CD4-positive, CD25-positive, alpha-beta regulatory T cell (primary cell): ENCODE results near the gene DAW1. TPM values are rescaled to one million over a fixed set of nuclear protein-coding genes. Genes with fewer than 3 reads are reported as not detected.
A peak's percentile ranks its signal among the peaks of the same experiment; 100 is the strongest.

Source experiments
- ATAC-seq, 2 donors: fragments of 150-1000 bp; cut with Tn5 transposase; one replicate each; pipeline ENCODE4 v1.10.0; 2021; ENCODE audit warnings: low read depth in 2 of 2, moderate number of reproducible peaks in 2 of 2, moderate library complexity in 1 of 2
- DNase-seq, 3 donors: peaks; one replicate each; pipeline versions ENCODE4 v3.0.0 to v3.0.0-alpha.2; 2012 to 2022; ENCODE audit warnings: mixed read lengths in 1 of 3
- H3K27ac ChIP-seq: one replicate; pipeline ENCODE4 v1.7.0; 2013; ENCODE audit warnings: mild to moderate bottlenecking, low read length; ENCODE audit not compliant: insufficient read depth, poor library complexity, severe bottlenecking
- H3K27me3 ChIP-seq: one replicate; pipeline ENCODE4 v1.7.0; 2013; ENCODE audit warnings: low read length; ENCODE audit not compliant: control insufficient read depth, insufficient read depth
- H3K36me3 ChIP-seq: one replicate; pipeline ENCODE4 v1.7.0; 2013; ENCODE audit warnings: mild to moderate bottlenecking, low read length, moderate library complexity; ENCODE audit not compliant: control insufficient read depth, insufficient read depth
- H3K4me1 ChIP-seq: 2 replicates; pipeline ENCODE4 v1.7.0; 2013; ENCODE audit warnings: mild to moderate bottlenecking, low read length; ENCODE audit not compliant: insufficient read depth, control insufficient read depth, poor library complexity, severe bottlenecking
- H3K4me3 ChIP-seq: one replicate; pipeline ENCODE4 v1.7.0; 2013; ENCODE audit warnings: low read depth, mild to moderate bottlenecking, low read length, moderate library complexity
- H3K9me3 ChIP-seq, 2 experiments: 1 replicate in 1 of 2; 2 replicates in 1 of 2; pipeline ENCODE4 v1.7.0; 2013; ENCODE audit warnings: low read length in 2 of 2, mild to moderate bottlenecking in 1 of 2, moderate library complexity in 1 of 2; ENCODE audit not compliant: control insufficient read depth in 2 of 2
- H3K27ac Mint-ChIP-seq, 3 donors: one replicate each; pipeline ENCODE4 v1.8.0; 2020 to 2022; ENCODE audit warnings: mild to moderate bottlenecking in 3 of 3, mixed read lengths in 3 of 3, moderate library complexity in 2 of 3
- H3K27me3 Mint-ChIP-seq: one replicate; pipeline ENCODE4 v1.8.0; 2022; ENCODE audit warnings: mild to moderate bottlenecking, mixed read lengths
- H3K36me3 Mint-ChIP-seq: one replicate; pipeline ENCODE4 v1.8.0; 2020; ENCODE audit warnings: mixed read lengths
- H3K4me1 Mint-ChIP-seq, 4 donors: one replicate each; pipeline ENCODE4 v1.8.0; 2020 to 2022; ENCODE audit warnings: mixed read lengths in 4 of 4, mild to moderate bottlenecking in 1 of 4
- H3K4me3 Mint-ChIP-seq, 4 donors: one replicate each; pipeline ENCODE4 v1.8.0; 2020 to 2022; ENCODE audit warnings: mild to moderate bottlenecking in 4 of 4, mixed read lengths in 4 of 4, moderate library complexity in 3 of 4
- H3K9me3 Mint-ChIP-seq, 7 donors: one replicate each; pipeline ENCODE4 v1.8.0; 2020 to 2022; ENCODE audit warnings: mixed read lengths in 7 of 7, mild to moderate bottlenecking in 3 of 7, moderate library complexity in 2 of 7
- polyA plus RNA-seq, 4 donors: library from polyadenylated mRNA; unstranded; fragments of 300-500 nt; fragmentation: Illumina TruSeq; gene quantifications; one replicate each; pipeline ENCODE4 v1.2.3, GENCODE V29; 2021
- total RNA-seq: library from RNA; stranded (reverse); gene quantifications from one replicate; pipeline ENCODE4 v1.2.3, GENCODE V29; 2022

The DAW1 gene
- total and polyA plus RNA-seq, 5 donors from 2014 or later = not detected

- Mint-ChIP-seq H3K27me3 (peaks cover 21% of the 10 kb centered on the region), H3K4me1 (no peaks in the 10 kb centered on the region)
- no peaks in the 10 kb centered on the region for H3K9me3 ChIP-seq
Observed at GRCh38 chr2:227876300-227876801, 4.9 kb downstream of the DAW1 start.

DNA sequence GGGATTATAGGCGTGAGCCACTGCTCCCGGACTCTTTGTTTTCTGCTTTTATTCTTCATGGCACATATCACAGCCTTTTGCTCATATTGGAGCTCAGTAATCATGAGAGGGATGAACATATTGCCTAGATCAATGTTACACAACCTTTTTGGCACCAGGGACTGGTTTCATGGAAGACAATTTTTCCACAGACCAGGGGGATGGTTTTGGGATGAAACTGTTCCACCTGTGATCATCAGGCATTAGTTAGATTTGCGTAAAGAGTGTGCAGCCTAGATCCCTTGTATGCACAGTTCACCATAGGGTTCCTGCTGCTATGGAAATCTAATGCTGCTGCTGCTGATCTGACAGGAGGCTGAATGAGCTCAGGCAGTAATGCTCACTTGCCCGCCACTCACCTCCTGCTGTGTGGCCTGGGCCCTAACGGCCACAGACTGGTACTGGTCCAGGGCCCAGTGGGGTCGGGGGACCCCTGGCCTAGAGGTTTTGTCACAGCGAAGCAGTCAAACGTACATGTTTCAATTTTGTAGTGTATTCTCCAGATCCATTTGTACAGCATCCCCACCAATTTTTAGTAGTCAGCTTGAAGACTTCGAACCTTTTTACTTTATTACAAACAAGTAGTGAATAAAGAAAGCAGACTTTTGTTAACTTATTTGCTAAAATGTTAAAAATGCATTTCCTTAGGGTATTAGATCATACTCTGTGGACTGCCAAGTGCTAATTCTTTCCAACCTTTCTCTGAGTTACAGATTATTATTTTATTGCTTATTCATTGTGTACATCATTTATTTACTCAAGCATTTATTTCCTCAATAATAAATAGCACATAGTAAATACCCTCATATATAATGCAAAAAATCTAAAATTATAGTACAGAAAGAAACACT lies 6.2 kb downstream of the DAW1 start:
- H3K4me3 ChIP-seq = no peak overlapping the region
- no peak overlapping the region for H3K27ac Mint-ChIP-seq
- ATAC-seq (no peak), DNase-seq (no peak)
- H3K9me3 ChIP-seq = no peaks in the 10 kb centered on the region
- no peaks in the 10 kb centered on the region for H3K36me3 ChIP-seq
- peaks cover 19% of the 10 kb centered on the region for H3K27me3 Mint-ChIP-seq
- H3K4me1 Mint-ChIP-seq = no peaks in the 10 kb centered on the region
- H3K36me3 Mint-ChIP-seq = no peaks in the 10 kb centered on the region
- H3K4me1 ChIP-seq = no peaks in the 10 kb centered on the region
- no peak overlapping the region for H3K27ac ChIP-seq
- H3K4me3 Mint-ChIP-seq = no peak overlapping the region
- no peaks in the 10 kb centered on the region for H3K27me3 ChIP-seq
- peaks cover 0 to 7% (median 2%) of the 10 kb centered on the region in 7 donors for H3K9me3 Mint-ChIP-seq

More at GRCh38 chr2:227876300-227876801, 4.9 kb downstream of the DAW1 start:
- no peak for DNase-seq
- no peak for ATAC-seq
- H3K27me3 ChIP-seq = peaks cover 2% of the 10 kb centered on the region
- peaks cover 5% of the 10 kb centered on the region for H3K4me1 ChIP-seq
- H3K36me3 Mint-ChIP-seq = no peaks in the 10 kb centered on the region
- no peak overlapping the region for H3K27ac ChIP-seq
- peaks cover 0 to 7% (median 2%) of the 10 kb centered on the region in 7 donors for H3K9me3 Mint-ChIP-seq
- no peaks in the 10 kb centered on the region for H3K36me3 ChIP-seq
- H3K27ac Mint-ChIP-seq = no peak overlapping the region
- H3K4me3 ChIP-seq = no peak overlapping the region
- H3K4me3 Mint-ChIP-seq = no peak overlapping the region

- H3K4me3 Mint-ChIP-seq = no peak overlapping the region
- Histone ChIP-seq H3K4me1 (no peaks in the 10 kb centered on the region), H3K36me3 (no peaks in the 10 kb centered on the region), H3K4me3 (no peak overlapping the region), H3K9me3 (no peaks in the 10 kb centered on the region), H3K27ac (no peak overlapping the region), H3K27me3 (no peaks in the 10 kb centered on the region)
- H3K9me3 Mint-ChIP-seq = peaks cover 0 to 1% (median 0%) of the 10 kb centered on the region in 7 donors
- no peaks in the 10 kb centered on the region for H3K36me3 Mint-ChIP-seq
- ATAC-seq = no peak
- no peak for DNase-seq
- no peaks in the 10 kb centered on the region for H3K4me1 Mint-ChIP-seq
- H3K27me3 Mint-ChIP-seq = peaks cover 6% of the 10 kb centered on the region
- H3K27ac Mint-ChIP-seq = no peak overlapping the region
Observed at GRCh38 chr2:227880460-227880859, 9.0 kb downstream of the DAW1 start.

DNA sequence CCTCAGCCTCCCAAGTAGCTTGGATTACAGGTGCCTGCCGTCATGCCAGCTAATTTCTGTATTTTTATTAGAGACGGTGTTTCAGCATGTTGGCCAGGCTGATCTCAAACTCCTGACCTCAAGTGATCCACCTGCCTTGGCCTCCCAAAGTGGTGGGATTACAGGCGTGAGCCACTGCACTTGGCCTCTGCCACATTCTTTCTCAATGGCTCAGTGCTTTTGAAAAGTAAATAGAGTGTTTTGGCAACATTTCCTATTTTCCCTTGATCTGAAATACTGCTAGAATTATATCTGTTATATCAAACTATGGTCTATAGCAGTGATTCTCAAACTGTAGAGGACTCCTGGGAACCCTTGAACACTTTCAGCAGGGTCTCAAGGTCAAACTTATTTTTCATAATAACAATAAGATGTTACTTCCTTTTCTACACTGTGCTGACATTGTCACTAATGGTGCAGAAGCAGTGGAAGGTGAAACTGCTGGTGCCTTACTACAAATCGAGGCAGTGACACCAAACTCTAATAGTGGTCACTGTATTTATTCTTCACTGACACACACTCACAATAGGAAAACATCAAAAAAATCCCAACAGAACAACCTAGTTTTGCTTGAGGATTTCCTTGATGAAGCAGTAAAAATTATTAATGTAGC lies 10.6 kb downstream of the DAW1 start:
- Histone ChIP-seq H3K4me1 (no peaks in the 10 kb centered on the region), H3K4me3 (peak overlapping the region; percentile 9), H3K27me3 (no peaks in the 10 kb centered on the region), H3K9me3 (no peaks in the 10 kb centered on the region), H3K27ac (no peak overlapping the region), H3K36me3 (no peaks in the 10 kb centered on the region)
- ATAC-seq (no peak), DNase-seq (peak in 1 of 3 donors; percentile 7)
- Mint-ChIP-seq H3K36me3 (no peaks in the 10 kb centered on the region), H3K27ac (no peak overlapping the region), H3K4me3 (no peak overlapping the region), H3K4me1 (no peaks in the 10 kb centered on the region), H3K9me3 (peaks cover 0 to 1% (median 0%) of the 10 kb centered on the region in 7 donors), H3K27me3 (peaks cover 6% of the 10 kb centered on the region)

GRCh38 chr2:227884511-227884947 lies 13.1 kb downstream of the DAW1 start:
- peaks cover 0 to 1% (median 0%) of the 10 kb centered on the region in 7 donors for H3K9me3 Mint-ChIP-seq
- DNase-seq (peak; percentile 22 to 58 (median 24)), ATAC-seq (peak in 1 of 2 donors; percentile 37)
- no peaks in the 10 kb centered on the region for H3K4me1 Mint-ChIP-seq
- H3K27me3 Mint-ChIP-seq = peaks cover 6% of the 10 kb centered on the region
- peak overlapping the region in 1 of 3 donors; percentile 82 for H3K27ac Mint-ChIP-seq
- H3K27me3 ChIP-seq = no peaks in the 10 kb centered on the region
- H3K36me3 ChIP-seq = no peaks in the 10 kb centered on the region
- H3K4me3 Mint-ChIP-seq = no peak overlapping the region
- no peaks in the 10 kb centered on the region for H3K4me1 ChIP-seq
- no peak overlapping the region for H3K4me3 ChIP-seq
- H3K9me3 ChIP-seq = no peaks in the 10 kb centered on the region
- no peaks in the 10 kb centered on the region for H3K36me3 Mint-ChIP-seq
- H3K27ac ChIP-seq = no peak overlapping the region

DNA sequence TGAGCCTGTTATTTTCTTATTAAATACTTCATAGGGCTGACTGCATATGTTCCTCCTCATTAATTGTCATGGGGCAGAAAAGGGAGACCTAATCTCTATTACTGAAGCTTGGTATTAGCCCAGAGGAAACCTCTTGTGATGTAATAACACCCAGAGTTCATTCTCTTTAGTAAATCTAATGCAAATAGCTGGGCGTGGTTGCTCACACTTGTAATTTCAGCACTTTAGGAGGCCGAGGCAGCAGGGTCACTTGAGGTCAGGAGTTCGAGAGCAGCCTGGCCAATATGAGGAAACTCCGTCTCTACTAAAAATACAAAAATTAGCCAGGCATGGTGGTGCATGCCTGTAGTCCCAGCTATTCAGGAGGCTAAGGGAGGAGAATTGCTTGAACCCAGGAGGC lies 14.7 kb downstream of the DAW1 start:
- peaks cover 0 to 1% (median 0%) of the 10 kb centered on the region in 7 donors for H3K9me3 Mint-ChIP-seq
- Histone ChIP-seq H3K4me1 (no peaks in the 10 kb centered on the region), H3K27me3 (no peaks in the 10 kb centered on the region), H3K27ac (no peak overlapping the region), H3K4me3 (no peak overlapping the region), H3K36me3 (no peaks in the 10 kb centered on the region), H3K9me3 (no peaks in the 10 kb centered on the region)
- no peak for ATAC-seq
- no peaks in the 10 kb centered on the region for H3K36me3 Mint-ChIP-seq
- H3K4me3 Mint-ChIP-seq = no peak overlapping the region
- H3K27ac Mint-ChIP-seq = no peak overlapping the region
- peaks cover 6% of the 10 kb centered on the region for H3K27me3 Mint-ChIP-seq
- H3K4me1 Mint-ChIP-seq = no peaks in the 10 kb centered on the region
- DNase-seq = no peak

GRCh38 chr2:227888289-227888688 lies 16.9 kb downstream of the DAW1 start:
- peaks cover 0 to 1% (median 0%) of the 10 kb centered on the region in 7 donors for H3K9me3 Mint-ChIP-seq

More at GRCh38 chr2:227888289-227888688, 16.9 kb downstream of the DAW1 start:
- Histone ChIP-seq H3K9me3 (no peaks in the 10 kb centered on the region), H3K27me3 (no peaks in the 10 kb centered on the region), H3K36me3 (no peaks in the 10 kb centered on the region), H3K4me1 (no peaks in the 10 kb centered on the region), H3K27ac (no peak overlapping the region), H3K4me3 (no peak overlapping the region)
- H3K4me1 Mint-ChIP-seq = no peaks in the 10 kb centered on the region
- DNase-seq (no peak), ATAC-seq (no peak)
- no peak overlapping the region for H3K27ac Mint-ChIP-seq
- no peak overlapping the region for H3K4me3 Mint-ChIP-seq
- H3K36me3 Mint-ChIP-seq = no peaks in the 10 kb centered on the region
- peaks cover 6% of the 10 kb centered on the region for H3K27me3 Mint-ChIP-seq
